Pancreas (tissue), 10 donors: ENCODE results near the gene SCN5A. TPM values are rescaled to one million over a fixed set of nuclear protein-coding genes. Genes with fewer than 3 reads are reported as not detected.

Source experiments
- ATAC-seq, 4 donors: fragments of 200-7000 bp; cut with Tn5 transposase; one replicate each; pipeline versions ENCODE4 v1.8.0 to v1.9.1; 2020; ENCODE audit warnings: mild to moderate bottlenecking in 4 of 4, moderate library complexity in 4 of 4
- DNase-seq, 6 donors: peaks; one replicate each; pipeline ENCODE4 v3.0.0-alpha.2; 2020
- FAIRE-seq: peaks from 2 replicates; lab custom pipeline; 2012; peaks lifted over from hg19 to GRCh38; lab: Jason Lieb, UNC
- H3K27ac ChIP-seq, 4 donors: fragments of 200-600 bp; sonication (generic); 1 replicate in 3 of 4; 2 replicates in 1 of 4; pipeline versions ENCODE4 v1.5.0 to v1.8.0; 2020
- H3K27me3 ChIP-seq, 4 donors: fragments of 200-600 bp; one replicate each; pipeline ENCODE4 v1.8.0; 2021
- H3K36me3 ChIP-seq, 3 donors: fragments of 200-600 bp; sonication (generic) in 1 of 3; one replicate each; pipeline versions ENCODE4 v1.5.0 to v1.8.0; 2020 to 2021
- H3K4me1 ChIP-seq, 3 donors: fragments of 200-600 bp; one replicate each; pipeline ENCODE4 v1.8.0; 2021
- H3K4me3 ChIP-seq, 4 donors: fragments of 200-600 bp; sonication (generic) in 2 of 4; one replicate each; pipeline versions ENCODE4 v1.5.0 to v1.8.0; 2020 to 2021
- H3K9me3 ChIP-seq, 4 donors: fragments of 200-600 bp; one replicate each; pipeline ENCODE4 v1.8.0; 2021
- WGBS, 2 donors: extraction: QIAGEN DNeasy Blood & Tissue Kit; methylation state at CpG; one replicate each; pipeline ENCODE4 v1.1.7; 2013; 5-methylcytosine and 5-hydroxymethylcytosine counted together
- intact Hi-C, 3 donors: fragments of 100-400 bp; cut with DNase I; formaldehyde crosslinking; loops; one replicate each; pipeline versions ENCODE4 v1.11.1 to v1.14.2; 2022
- polyA plus RNA-seq, 2 donors: library from polyadenylated mRNA; stranded (reverse); fragments of 200-250 nt; gene quantifications; one replicate each; pipeline ENCODE4 v1.2.3, GENCODE V29; 2013
- total RNA-seq, 6 donors: library from RNA; stranded (reverse); fragmentation: NEBNext Ultra II Directional in 4 of 6; extraction: Animal tissue kit (Norgen Biotek cat#: 25700) in 4 of 6; gene quantifications; one replicate each; pipeline versions ENCODE4 v1.2.1 to v1.2.4, GENCODE V29; 2021 to 2023
- TF ChIP-seq, protein P1 (sequence below), 4 donors: fragments of 200-600 bp; sonication (generic) in 3 of 4; IDR thresholded peaks; one replicate each; pipeline versions ENCODE4 v1.5.0 to v1.8.0; 2021; ENCODE audit warnings: antibody characterized with exemption in 4 of 4
- donor health status: healthy with polysubstance abuse.
- donor health status: DM: no; HTN: no; CAD: no; lungs with moderate emphysema.
- donor health status: DM: no; HTN: no; CAD: no.
- donor health status: control.
- donor health status: control.
- donor health status: Bipolar disorder and iron deficiency.
- donor health status: DM: yes; HTN: yes; CAD: no.
- donor health status: DM: no; HTN: no; CAD: no.
- donor health status: DM: no; HTN: no; CAD: no.
- donor health status: DM: yes; HTN: yes; CAD: no.

The SCN5A gene
- total and polyA plus RNA-seq, 8 donors = 0.07 to 0.39 (median 0.26) TPM; not detected in 1

DNA sequence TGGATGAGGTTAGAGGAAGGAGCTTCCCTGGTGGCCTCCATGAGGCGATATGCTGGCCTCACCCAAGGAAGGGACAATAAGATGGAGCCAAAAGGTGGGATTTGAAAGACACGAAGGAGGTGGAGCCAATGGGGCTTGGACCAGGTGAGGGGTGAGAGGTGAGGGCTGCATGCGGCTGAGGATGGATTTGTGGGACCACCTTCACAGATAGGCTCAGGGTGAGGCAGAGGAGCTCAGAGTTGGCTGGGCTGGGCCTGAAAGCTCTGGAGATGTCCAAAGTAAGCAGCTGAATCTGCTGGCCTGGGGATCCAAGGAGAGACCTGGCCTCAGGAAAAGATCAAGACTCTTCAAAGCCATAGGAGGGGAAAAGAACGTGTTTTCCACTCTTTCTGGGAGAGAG, 103.5 kb downstream of the SCN5A start:
- no peak for DNase-seq
- no peaks in the 10 kb centered on the region for H3K4me1 ChIP-seq
- no peaks in the 10 kb centered on the region for H3K27me3 ChIP-seq
- H3K27ac ChIP-seq = no peak overlapping the region
- no peak for FAIRE-seq
- no peaks in the 10 kb centered on the region for H3K36me3 ChIP-seq
- intact Hi-C loops = no loop called here
- 76 to 91% methylated on average over 4 of the region's 4 CpGs for WGBS, 2 donors
- TF ChIP-seq, protein P1, sequence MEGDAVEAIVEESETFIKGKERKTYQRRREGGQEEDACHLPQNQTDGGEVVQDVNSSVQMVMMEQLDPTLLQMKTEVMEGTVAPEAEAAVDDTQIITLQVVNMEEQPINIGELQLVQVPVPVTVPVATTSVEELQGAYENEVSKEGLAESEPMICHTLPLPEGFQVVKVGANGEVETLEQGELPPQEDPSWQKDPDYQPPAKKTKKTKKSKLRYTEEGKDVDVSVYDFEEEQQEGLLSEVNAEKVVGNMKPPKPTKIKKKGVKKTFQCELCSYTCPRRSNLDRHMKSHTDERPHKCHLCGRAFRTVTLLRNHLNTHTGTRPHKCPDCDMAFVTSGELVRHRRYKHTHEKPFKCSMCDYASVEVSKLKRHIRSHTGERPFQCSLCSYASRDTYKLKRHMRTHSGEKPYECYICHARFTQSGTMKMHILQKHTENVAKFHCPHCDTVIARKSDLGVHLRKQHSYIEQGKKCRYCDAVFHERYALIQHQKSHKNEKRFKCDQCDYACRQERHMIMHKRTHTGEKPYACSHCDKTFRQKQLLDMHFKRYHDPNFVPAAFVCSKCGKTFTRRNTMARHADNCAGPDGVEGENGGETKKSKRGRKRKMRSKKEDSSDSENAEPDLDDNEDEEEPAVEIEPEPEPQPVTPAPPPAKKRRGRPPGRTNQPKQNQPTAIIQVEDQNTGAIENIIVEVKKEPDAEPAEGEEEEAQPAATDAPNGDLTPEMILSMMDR (IDR thresholded peaks at IDR 0.05) = no peak
- no peaks in the 10 kb centered on the region for H3K9me3 ChIP-seq
- ATAC-seq = no peak
- H3K4me3 ChIP-seq = no peak overlapping the region

DNA sequence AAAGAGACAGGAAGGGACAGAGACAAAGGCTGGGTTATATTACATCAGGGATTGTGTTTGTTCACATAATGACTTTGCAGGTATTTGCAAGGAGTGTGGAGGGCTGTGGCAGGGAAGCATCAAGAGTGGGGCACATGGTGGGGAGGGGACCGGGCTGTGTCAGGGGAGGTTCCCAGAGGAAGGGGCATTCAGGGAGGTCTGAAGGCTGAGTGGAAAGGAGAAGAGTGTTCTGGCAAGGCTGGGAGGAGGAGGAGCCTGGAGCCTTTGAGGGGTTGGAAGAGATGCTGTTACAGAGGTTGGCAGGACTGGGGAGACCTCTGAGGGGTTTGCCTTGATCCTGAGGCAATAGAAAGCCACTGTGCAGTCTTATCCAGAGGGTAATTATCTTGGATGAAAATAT, 103.9 kb downstream of the SCN5A start:
- WGBS, 2 donors = 65 to 91% methylated on average over 1 of the region's 1 CpG
- intact Hi-C loops = no loop called here

DNA sequence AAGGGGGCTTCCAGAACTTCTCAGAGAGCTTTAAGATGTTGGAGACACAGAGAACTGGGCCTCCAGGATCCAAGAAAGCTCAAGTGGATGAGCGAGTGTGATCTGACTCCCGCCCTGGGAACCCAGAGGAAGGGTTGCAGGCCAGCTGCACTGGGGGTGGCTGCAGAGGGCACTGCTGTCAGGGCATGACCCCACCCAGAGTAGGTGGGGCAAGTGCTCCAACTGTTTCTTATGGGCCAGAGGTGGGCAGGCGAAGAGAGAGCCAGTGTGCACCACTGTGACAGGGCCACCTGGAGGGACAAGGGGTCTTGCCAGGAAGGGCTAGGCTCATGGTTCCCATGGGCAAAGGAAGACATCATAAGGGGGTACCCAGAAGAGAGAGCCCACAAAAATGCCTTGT, 104.6 kb downstream of the SCN5A start:
- H3K27me3 ChIP-seq = no peaks in the 10 kb centered on the region
- DNase-seq (no peak), ATAC-seq (no peak), FAIRE-seq (no peak)
- H3K4me3 ChIP-seq = no peak overlapping the region
- H3K27ac ChIP-seq = no peak overlapping the region
- H3K9me3 ChIP-seq = no peaks in the 10 kb centered on the region
- no peaks in the 10 kb centered on the region for H3K4me1 ChIP-seq
- intact Hi-C loops = no loop called here
- 88 to 94% methylated on average over 3 of the region's 3 CpGs for WGBS, 2 donors
- H3K36me3 ChIP-seq = no peaks in the 10 kb centered on the region
- TF ChIP-seq, protein P1 (IDR thresholded peaks at IDR 0.05) = no peak

More for the DNA sequence above, 103.9 kb downstream of the SCN5A start:
- Histone ChIP-seq H3K27ac (no peak overlapping the region), H3K27me3 (no peaks in the 10 kb centered on the region), H3K36me3 (no peaks in the 10 kb centered on the region), H3K4me3 (no peak overlapping the region), H3K9me3 (no peaks in the 10 kb centered on the region), H3K4me1 (no peaks in the 10 kb centered on the region)
- ATAC-seq (no peak), FAIRE-seq (no peak), DNase-seq (no peak)
- TF ChIP-seq, protein P1 (IDR thresholded peaks at IDR 0.05) = no peak

DNA sequence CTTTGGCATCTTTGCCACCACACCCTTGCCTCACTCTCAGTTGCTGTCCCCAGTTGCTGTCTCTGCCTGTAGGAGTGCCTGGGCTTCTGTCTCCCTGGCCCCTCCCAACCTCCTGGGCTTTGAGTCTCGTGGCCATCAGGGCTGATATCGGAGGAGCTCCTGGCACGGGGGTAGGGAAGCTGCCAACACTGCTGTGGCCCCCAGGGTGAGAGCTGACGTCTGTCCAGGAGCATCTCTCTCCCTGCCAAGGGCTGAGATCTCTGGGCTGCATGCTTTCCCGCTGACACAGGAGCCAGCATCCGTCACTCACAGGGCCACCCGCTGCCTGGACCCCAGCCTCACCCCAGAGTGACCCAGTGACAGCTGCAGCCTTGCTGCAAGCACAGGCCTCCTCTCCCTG, 105.9 kb downstream of the SCN5A start:
- intact Hi-C loops = no loop called here
- FAIRE-seq (no peak), ATAC-seq (no peak), DNase-seq (no peak)
- TF ChIP-seq, protein P1 (IDR thresholded peaks at IDR 0.05) = no peak
- no peak overlapping the region for H3K27ac ChIP-seq
- no peaks in the 10 kb centered on the region for H3K27me3 ChIP-seq
- no peaks in the 10 kb centered on the region for H3K9me3 ChIP-seq
- no peaks in the 10 kb centered on the region for H3K4me1 ChIP-seq
- 74 to 80% methylated on average over 6 to 7 of the region's 7 CpGs for WGBS, 2 donors
- no peak overlapping the region for H3K4me3 ChIP-seq
- H3K36me3 ChIP-seq = no peaks in the 10 kb centered on the region

DNA sequence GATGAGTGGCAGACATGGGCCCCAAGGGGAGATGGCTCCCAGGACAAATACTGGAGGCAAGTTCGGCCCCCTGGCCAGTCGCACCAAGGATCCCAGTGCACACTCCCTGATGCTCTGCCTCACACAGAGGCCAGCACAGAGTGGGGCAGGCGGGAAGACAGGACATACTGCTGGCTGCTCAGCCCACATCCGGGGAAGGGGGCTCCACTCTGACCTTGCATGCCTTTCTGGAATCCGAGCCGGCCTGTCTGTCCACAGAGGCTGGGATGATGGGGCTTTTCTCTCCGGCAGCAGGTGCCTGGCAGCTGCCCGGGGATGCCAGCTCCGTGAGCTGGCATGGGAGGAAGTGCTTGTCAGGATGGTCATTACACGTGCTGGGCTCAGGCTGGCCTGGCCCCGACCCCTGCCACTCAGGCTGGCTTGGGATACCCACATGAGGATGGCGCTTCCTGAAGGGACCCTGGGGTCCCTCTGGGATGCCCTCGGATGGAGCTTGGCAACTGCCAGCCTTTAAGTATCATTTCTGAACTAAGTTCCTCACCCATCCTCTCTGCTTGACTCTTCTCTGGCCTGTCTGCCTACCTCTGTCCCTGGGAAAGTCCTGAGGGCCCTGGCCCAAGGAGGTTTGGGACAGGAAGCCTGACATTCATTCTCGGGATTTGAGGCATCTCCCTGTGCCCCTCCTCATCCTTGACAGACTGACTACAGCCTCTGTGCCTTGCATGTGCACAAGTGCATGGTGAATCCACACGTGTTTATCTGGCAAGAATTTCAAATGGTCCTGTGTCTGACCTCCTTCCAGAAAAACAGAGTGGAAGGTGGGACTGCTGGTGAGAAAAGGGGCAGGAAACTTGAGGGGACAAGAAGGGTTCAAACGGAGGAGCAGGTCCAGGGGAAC, 106.8 kb downstream of the SCN5A start:
- Histone ChIP-seq H3K27ac (no peak overlapping the region), H3K9me3 (no peaks in the 10 kb centered on the region), H3K4me1 (no peaks in the 10 kb centered on the region), H3K36me3 (no peaks in the 10 kb centered on the region), H3K27me3 (no peaks in the 10 kb centered on the region), H3K4me3 (no peak overlapping the region)
- intact Hi-C loops = no loop called here
- WGBS, 2 donors = 48 to 57% methylated on average over 16 of the region's 16 CpGs
- DNase-seq (no peak), ATAC-seq (no peak), FAIRE-seq (no peak)
- TF ChIP-seq, protein P1 (IDR thresholded peaks at IDR 0.05) = no peak
